SK-N-SH (cell line): ENCODE results near the gene SHTN1. TPM values are rescaled to one million over a fixed set of nuclear protein-coding genes. Genes with fewer than 3 reads are reported as not detected.

Source experiments
- CTCF ChIA-PET: fragments of 300-600, 350-600 bp; formaldehyde crosslinking; extraction: SDS; loops from one replicate; lab custom pipeline; 2021; lab: Yijun Ruan, JAX
- POLR2A ChIA-PET: fragments of 350-600 bp; sonication (Branson Sonifier 250); formaldehyde crosslinking; extraction: SDS; loops from one replicate; lab custom pipeline; 2020; ENCODE audit warnings: antibody characterized with exemption, inconsistent platforms; lab: Yijun Ruan, JAX
- DNase-seq: peaks from one replicate; pipeline ENCODE4 v3.0.0; 2012
- H2AFZ ChIP-seq: fragments of 200-600 bp; sonication (generic); 2 replicates; pipeline ENCODE4 v1.8.1; 2016; ENCODE audit warnings: antibody characterized with exemption, mild to moderate bottlenecking, low read depth
- H3F3A ChIP-seq: fragments of 200-600 bp; sonication (generic); replicated peaks from 2 replicates; pipeline ENCODE3; 2016; ENCODE audit warnings: antibody characterized with exemption, mild to moderate bottlenecking; ENCODE audit not compliant: insufficient read depth
- H3K27ac ChIP-seq, 2 experiments: fragments of 200-500 bp in 1 of 2; fragments of 200-600 bp in 1 of 2; sonication (Bioruptor generic) in 1 of 2; sonication (generic), shearing (Covaris generic) in 1 of 2; 2 replicates each; pipeline versions ENCODE4 v1.5.1 to v1.6.1; 2014 to 2016; ENCODE audit warnings: low read depth in 2 of 2, inconsistent platforms in 1 of 2, low read length in 1 of 2, mild to moderate bottlenecking in 1 of 2, mixed read lengths in 1 of 2
- H3K27me3 ChIP-seq: fragments of 200-600 bp; sonication (generic), shearing (Covaris generic); 2 replicates; pipeline ENCODE4 v1.6.1; 2016; ENCODE audit warnings: mixed run types; ENCODE audit not compliant: insufficient read depth
- H3K36me3 ChIP-seq, 2 experiments: fragments of 200-500 bp in 1 of 2; fragments of 200-600 bp in 1 of 2; sonication (Bioruptor generic) in 1 of 2; sonication (generic) in 1 of 2; replicated peaks in 1 of 2; 2 replicates each; pipeline versions ENCODE3 to v1.5.1; 2014 to 2016; ENCODE audit warnings: low read length in 1 of 2, mild to moderate bottlenecking in 1 of 2; ENCODE audit not compliant: insufficient read depth in 2 of 2, control insufficient read depth in 1 of 2
- H3K4me1 ChIP-seq, 2 experiments: fragments of 200-500 bp in 1 of 2; fragments of 200-600 bp in 1 of 2; sonication (Bioruptor generic) in 1 of 2; sonication (generic), shearing (Covaris generic) in 1 of 2; 2 replicates each; pipeline versions ENCODE4 v1.5.1 to v1.6.1; 2014 to 2016; ENCODE audit warnings: low read depth in 1 of 2, low read length in 1 of 2, mixed run types in 1 of 2; ENCODE audit not compliant: insufficient read depth in 2 of 2, control insufficient read depth in 1 of 2
- H3K4me2 ChIP-seq: fragments of 200-600 bp; sonication (generic), shearing (Covaris generic); 2 replicates; pipeline ENCODE4 v1.6.1; 2017; ENCODE audit warnings: mixed run types
- H3K4me3 ChIP-seq, 2 experiments: fragments of 200-500 bp in 1 of 2; fragments of 200-600 bp in 1 of 2; sonication (Bioruptor generic) in 1 of 2; sonication (generic), shearing (Covaris generic) in 1 of 2; 2 replicates each; pipeline versions ENCODE4 v1.5.1 to v1.8.1; 2014 to 2016; ENCODE audit warnings: low read depth in 2 of 2, inconsistent platforms in 1 of 2, low read length in 1 of 2, mild to moderate bottlenecking in 1 of 2, mixed read lengths in 1 of 2, moderate library complexity in 1 of 2
- H3K79me2 ChIP-seq: fragments of 200-600 bp; sonication (generic); 2 replicates; pipeline ENCODE4 v1.8.1; 2017; ENCODE audit warnings: mild to moderate bottlenecking; ENCODE audit not compliant: insufficient read depth
- H3K9ac ChIP-seq: fragments of 200-600 bp; sonication (generic); 2 replicates; pipeline ENCODE4 v1.6.1; 2017; ENCODE audit warnings: mixed run types
- H3K9me2 ChIP-seq: fragments of 200-600 bp; sonication (generic); 2 replicates; pipeline ENCODE4 v1.6.1; 2017; ENCODE audit warnings: mixed run types
- H3K9me3 ChIP-seq: fragments of 200-600 bp; sonication (generic); 2 replicates; pipeline ENCODE4 v1.6.1; 2017; ENCODE audit warnings: mixed run types, mild to moderate bottlenecking, moderate library complexity
- H4K20me1 ChIP-seq: fragments of 200-600 bp; sonication (generic); 2 replicates; pipeline ENCODE4 v1.6.1; 2017; ENCODE audit warnings: mild to moderate bottlenecking, mixed run types; ENCODE audit not compliant: insufficient read depth
- CHD2 ChIP-seq: fragments of 150-350 bp; IDR thresholded peaks from 2 replicates; pipeline ENCODE4 v1.6.1; 2018; ENCODE audit warnings: low read length; ENCODE audit not compliant: partially characterized antibody
- ELF1 ChIP-seq: IDR thresholded peaks from 2 replicates; pipeline ENCODE4 v1.4.0; 2012
- EZH2phosphoT487 ChIP-seq: fragments of 200-600 bp; sonication (generic); IDR thresholded peaks from 2 replicates; pipeline ENCODE4 v1.6.1; 2017; ENCODE audit warnings: low read depth, mixed run types, mild to moderate bottlenecking, antibody characterized with exemption, moderate library complexity, borderline replicate concordance
- GATA2 ChIP-seq: sonication (generic); formaldehyde crosslinking; IDR thresholded peaks from 2 replicates; pipeline ENCODE4 v1.5.0; 2020; ENCODE audit warnings: mild to moderate bottlenecking, missing genetic modification reagents
- IRF3 ChIP-seq: fragments of 150-350 bp; IDR thresholded peaks from 2 replicates; pipeline ENCODE4 v1.6.1; 2016; ENCODE audit warnings: mild to moderate bottlenecking, low read depth, low read length
- JUND ChIP-seq: IDR thresholded peaks from 2 replicates; pipeline ENCODE4 v1.4.0; 2012
- MEF2A ChIP-seq: IDR thresholded peaks from 2 replicates; pipeline ENCODE4 v1.4.0; 2012; ENCODE audit warnings: low read depth, borderline replicate concordance
- POLR2AphosphoS5 ChIP-seq: IDR thresholded peaks from 2 replicates; pipeline ENCODE4 v1.6.1; 2012; ENCODE audit warnings: low read depth, low read length
- RAD21 ChIP-seq: IDR thresholded peaks from 2 replicates; pipeline ENCODE4 v1.6.1; 2012; ENCODE audit warnings: mild to moderate bottlenecking, low read length
- RCOR1 ChIP-seq: fragments of 150-350 bp; IDR thresholded peaks from 2 replicates; pipeline ENCODE4 v1.6.1; 2017; ENCODE audit warnings: antibody characterized with exemption, low read length
- REST ChIP-seq: IDR thresholded peaks from 2 replicates; pipeline ENCODE4 v1.6.1; 2012; ENCODE audit warnings: mild to moderate bottlenecking, low read depth, low read length, moderate library complexity
- SMC3 ChIP-seq: IDR thresholded peaks from 2 replicates; pipeline ENCODE4 v1.6.1; 2012; ENCODE audit warnings: low read depth, low read length, improper control_type of control experiment
- TAF1 ChIP-seq: IDR thresholded peaks from 2 replicates; pipeline ENCODE4 v1.6.1; 2012; ENCODE audit warnings: low read depth, mild to moderate bottlenecking, low read length, moderate library complexity, borderline replicate concordance
- TCF12 ChIP-seq: IDR thresholded peaks from 2 replicates; pipeline ENCODE4 v1.4.0; 2012
- WGBS: methylation state at CpG from one replicate; pipeline ENCODE4 v1.1.6; 2017; ENCODE audit warnings: low lambda C conversion rate; 5-methylcytosine and 5-hydroxymethylcytosine counted together
- polyA plus RNA-seq, 3 experiments: library from polyadenylated mRNA; depleted of rRNA; stranded (reverse); fragments of >200 nt; gene quantifications; 2 replicates each; pipeline ENCODE4 v1.2.3, GENCODE V29; 2012
- TF ChIP-seq, protein P1 (sequence below): IDR thresholded peaks from 2 replicates; pipeline ENCODE4 v1.4.0; 2012; ENCODE audit warnings: low read depth, borderline replicate concordance
- TF ChIP-seq, protein P2 (sequence below): IDR thresholded peaks from 2 replicates; pipeline ENCODE4; 2012

SHTN1 gene
- polyA plus RNA-seq, 1 of the 3 experiments (the other 2 are of a cell fraction) = 5.2 TPM

GRCh38 chr10:116909307-116909706 lies 95.7 kb downstream of the SHTN1 start:
- Histone ChIP-seq H3K4me2 (no peak overlapping the region), H3K36me3 (peaks cover 29 to 31% of the 10 kb centered on the region in 2 experiments), H3F3A (no peaks in the 10 kb centered on the region), H3K27me3 (no peaks in the 10 kb centered on the region), H3K9ac (no peak overlapping the region), H3K9me3 (no peaks in the 10 kb centered on the region), H3K27ac (no peak overlapping the region), H3K4me3 (no peak overlapping the region), H3K9me2 (no peaks in the 10 kb centered on the region), H4K20me1 (no peaks in the 10 kb centered on the region), H2AFZ (no peak overlapping the region), H3K4me1 (no peaks in the 10 kb centered on the region), H3K79me2 (no peaks in the 10 kb centered on the region)
- POLR2A ChIA-PET = no interaction called here
- no peak for DNase-seq
- TF ChIP-seq GATA2 (CRISPR knock-in tag) (no peak), SMC3 (no peak), ELF1 (no peak), RAD21 (no peak), POLR2AphosphoS5 (no peak), RCOR1 (no peak), IRF3 (no peak), REST (no peak), TAF1 (no peak), EZH2phosphoT487 (no peak), TCF12 (no peak), CHD2 (no peak), JUND (no peak), MEF2A (no peak)
- TF ChIP-seq, protein P1, sequence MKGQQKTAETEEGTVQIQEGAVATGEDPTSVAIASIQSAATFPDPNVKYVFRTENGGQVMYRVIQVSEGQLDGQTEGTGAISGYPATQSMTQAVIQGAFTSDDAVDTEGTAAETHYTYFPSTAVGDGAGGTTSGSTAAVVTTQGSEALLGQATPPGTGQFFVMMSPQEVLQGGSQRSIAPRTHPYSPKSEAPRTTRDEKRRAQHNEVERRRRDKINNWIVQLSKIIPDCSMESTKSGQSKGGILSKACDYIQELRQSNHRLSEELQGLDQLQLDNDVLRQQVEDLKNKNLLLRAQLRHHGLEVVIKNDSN = no peak
- TF ChIP-seq, protein P2, sequence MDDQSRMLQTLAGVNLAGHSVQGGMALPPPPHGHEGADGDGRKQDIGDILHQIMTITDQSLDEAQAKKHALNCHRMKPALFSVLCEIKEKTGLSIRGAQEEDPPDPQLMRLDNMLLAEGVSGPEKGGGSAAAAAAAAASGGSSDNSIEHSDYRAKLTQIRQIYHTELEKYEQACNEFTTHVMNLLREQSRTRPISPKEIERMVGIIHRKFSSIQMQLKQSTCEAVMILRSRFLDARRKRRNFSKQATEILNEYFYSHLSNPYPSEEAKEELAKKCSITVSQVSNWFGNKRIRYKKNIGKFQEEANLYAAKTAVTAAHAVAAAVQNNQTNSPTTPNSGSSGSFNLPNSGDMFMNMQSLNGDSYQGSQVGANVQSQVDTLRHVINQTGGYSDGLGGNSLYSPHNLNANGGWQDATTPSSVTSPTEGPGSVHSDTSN = no peak
- WGBS = 93% methylated on average over 1 of the region's 1 CpG
- CTCF ChIA-PET = no interaction called here
